ENCODE data around the gene ETV3L. TPM values are rescaled to one million over a fixed set of nuclear protein-coding genes. Genes with fewer than 3 reads are reported as not detected.
A peak's percentile ranks its signal among the peaks of the same experiment; 100 is the strongest.
"Not testable (repeated sequence)": the region's sequence is repeated elsewhere in the genome, so short reads cannot be mapped to it uniquely, and the experiment has no call there.

ETV3L gene
- total RNA-seq, 2 experiments from 2014 or later, result not detected

GRCh38 chr1:157101149-157101548 is 1.5 kb upstream of the ETV3L start:
- intact Hi-C loops (cut with micrococcal nuclease), result no loop called here
- CTCF ChIA-PET, result interaction anchor here (1.6 kb wide), 1 partner anchor 11 kb away, joined by 8 read pairs; no protein-coding TSS in a partner anchor
- H3K9me3 Mint-ChIP-seq, result no peaks in the 10 kb centered on the region
- TF ChIP-seq CTCF (IDR thresholded peaks at IDR 0.05), result no peak
- DNase-seq (no peak), ATAC-seq (no peak)
- POLR2A ChIA-PET, result no interaction called here
- no peaks in the 10 kb centered on the region for H3K36me3 Mint-ChIP-seq (ENCODE audit: low read depth)
- no peak overlapping the region for H3K27ac Mint-ChIP-seq
- H3K4me3 Mint-ChIP-seq, result no peak overlapping the region
- H3K27me3 Mint-ChIP-seq, result peaks cover 3% of the 10 kb centered on the region
- H3K4me1 Mint-ChIP-seq (ENCODE audit: low read depth), result peaks cover 12% of the 10 kb centered on the region

- ATAC-seq, result peak; percentile 42
- H3K9me3 Mint-ChIP-seq; POLR2A ChIA-PET; intact Hi-C loops (cut with micrococcal nuclease); H3K27me3 Mint-ChIP-seq; H3K36me3 Mint-ChIP-seq (ENCODE audit: low read depth); H3K4me1 Mint-ChIP-seq (ENCODE audit: low read depth); H3K4me3 Mint-ChIP-seq: not testable (repeated sequence)
- peak overlapping the region; percentile 8 for H3K27ac Mint-ChIP-seq
- peak; percentile 13 for DNase-seq
- CTCF ChIA-PET, result interaction anchor here (1.1 to 2.0 kb wide), 3 partner anchors 9 to 57 kb away, joined by 3 to 15 read pairs (median 7); no protein-coding TSS in a partner anchor
These were observed 498 bp downstream of the ETV3L start for GRCh38 chr1:157098987-157099632.

- Mint-ChIP-seq H3K36me3 (ENCODE audit: low read depth) (no peaks in the 10 kb centered on the region), H3K27me3 (no peaks in the 10 kb centered on the region), H3K4me3 (no peak overlapping the region), H3K4me1 (ENCODE audit: low read depth) (peaks cover 8% of the 10 kb centered on the region), H3K9me3 (no peaks in the 10 kb centered on the region), H3K27ac (no peak overlapping the region)
- DNase-seq (no peak), ATAC-seq (no peak)
- ChIA-PET CTCF (interaction anchor here (1.7 to 2.0 kb wide), 2 partner anchors 9 to 58 kb away, joined by 7 to 15 read pairs; no protein-coding TSS in a partner anchor), POLR2A (no interaction called here)
- TF ChIP-seq CTCF (IDR thresholded peaks at IDR 0.05), result no peak
- intact Hi-C loops (cut with micrococcal nuclease), result no loop called here
These were observed 1.1 kb downstream of the ETV3L start for GRCh38 chr1:157098519-157098918.

GRCh38 chr1:157097692-157098091 is 1.9 kb downstream of the ETV3L start:
- DNase-seq, result no peak
- no peak for ATAC-seq
- H3K4me1 Mint-ChIP-seq (ENCODE audit: low read depth), result peaks cover 8% of the 10 kb centered on the region
- H3K27ac Mint-ChIP-seq, result no peak overlapping the region
- POLR2A ChIA-PET, result no interaction called here
- CTCF ChIA-PET, result interaction anchor here (5.4 kb wide), 1 partner anchor 59 kb away, joined by 27 read pairs; no protein-coding TSS in a partner anchor
- H3K9me3 Mint-ChIP-seq, result no peaks in the 10 kb centered on the region
- TF ChIP-seq CTCF (IDR thresholded peaks at IDR 0.05), result no peak
- H3K36me3 Mint-ChIP-seq (ENCODE audit: low read depth), result no peaks in the 10 kb centered on the region
- H3K27me3 Mint-ChIP-seq, result no peaks in the 10 kb centered on the region
- intact Hi-C loops (cut with micrococcal nuclease), result no loop called here
- no peak overlapping the region for H3K4me3 Mint-ChIP-seq

- no peaks in the 10 kb centered on the region for H3K9me3 Mint-ChIP-seq
- H3K4me3 Mint-ChIP-seq, result no peak overlapping the region
- peaks cover 8% of the 10 kb centered on the region for H3K4me1 Mint-ChIP-seq (ENCODE audit: low read depth)
- DNase-seq (no peak), ATAC-seq (no peak)
- no peak overlapping the region for H3K27ac Mint-ChIP-seq
- CTCF ChIA-PET, result interaction anchor here (5.4 kb wide), 1 partner anchor 60 kb away, joined by 27 read pairs; no protein-coding TSS in a partner anchor
- H3K36me3 Mint-ChIP-seq (ENCODE audit: low read depth), result no peaks in the 10 kb centered on the region
- intact Hi-C loops (cut with micrococcal nuclease), result no loop called here
- no peaks in the 10 kb centered on the region for H3K27me3 Mint-ChIP-seq
- POLR2A ChIA-PET, result no interaction called here
- no peak for TF ChIP-seq CTCF (IDR thresholded peaks at IDR 0.05)
These were observed 2.7 kb downstream of the ETV3L start for GRCh38 chr1:157096881-157097280.

All from activated CD8-positive, alpha-beta T cell treated with anti-CD3 and anti-CD28 coated beads for 36 hours (primary cell).